Tibial nerve (tissue), 4 donors: ENCODE data around the gene C17orf67.

Experiments used
- EP300 ChIP-seq, 2 donors: sonication (generic); formaldehyde crosslinking; IDR thresholded peaks; one replicate each; pipeline ENCODE4 v1.6.1; 2017; ENCODE audit warnings: antibody characterized with exemption in 2 of 2, mild to moderate bottlenecking in 1 of 2
- TF ChIP-seq, protein P1 (sequence below), 5 experiments: fragments of 200-600 bp in 3 of 5; fragments of 450-650 bp in 2 of 5; sonication (generic) in 3 of 5; IDR thresholded peaks; one replicate each; pipeline ENCODE4 v1.5.1; 2016 to 2019; ENCODE audit warnings: antibody characterized with exemption in 5 of 5, mild to moderate bottlenecking in 3 of 5, moderate library complexity in 2 of 5

DNA sequence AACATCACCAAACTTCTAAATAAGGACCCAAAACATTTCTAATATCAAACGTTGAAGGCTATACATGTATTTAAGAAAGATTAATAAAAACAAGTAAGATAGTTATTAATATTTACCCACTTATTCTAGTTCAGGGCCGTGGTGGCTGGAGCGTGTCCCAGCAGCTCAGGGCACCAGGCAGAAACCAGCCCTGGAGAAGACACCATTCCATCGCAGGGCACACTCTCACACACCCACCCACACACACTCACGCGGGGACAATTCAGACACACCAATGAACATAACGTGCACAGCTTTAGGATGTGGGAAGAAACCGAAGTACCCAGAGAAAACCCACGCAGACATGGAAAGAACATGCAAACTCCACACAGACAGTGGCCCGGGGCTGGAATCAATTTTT, 13.5 kb downstream of the C17orf67 start:
- TF ChIP-seq, protein P1, sequence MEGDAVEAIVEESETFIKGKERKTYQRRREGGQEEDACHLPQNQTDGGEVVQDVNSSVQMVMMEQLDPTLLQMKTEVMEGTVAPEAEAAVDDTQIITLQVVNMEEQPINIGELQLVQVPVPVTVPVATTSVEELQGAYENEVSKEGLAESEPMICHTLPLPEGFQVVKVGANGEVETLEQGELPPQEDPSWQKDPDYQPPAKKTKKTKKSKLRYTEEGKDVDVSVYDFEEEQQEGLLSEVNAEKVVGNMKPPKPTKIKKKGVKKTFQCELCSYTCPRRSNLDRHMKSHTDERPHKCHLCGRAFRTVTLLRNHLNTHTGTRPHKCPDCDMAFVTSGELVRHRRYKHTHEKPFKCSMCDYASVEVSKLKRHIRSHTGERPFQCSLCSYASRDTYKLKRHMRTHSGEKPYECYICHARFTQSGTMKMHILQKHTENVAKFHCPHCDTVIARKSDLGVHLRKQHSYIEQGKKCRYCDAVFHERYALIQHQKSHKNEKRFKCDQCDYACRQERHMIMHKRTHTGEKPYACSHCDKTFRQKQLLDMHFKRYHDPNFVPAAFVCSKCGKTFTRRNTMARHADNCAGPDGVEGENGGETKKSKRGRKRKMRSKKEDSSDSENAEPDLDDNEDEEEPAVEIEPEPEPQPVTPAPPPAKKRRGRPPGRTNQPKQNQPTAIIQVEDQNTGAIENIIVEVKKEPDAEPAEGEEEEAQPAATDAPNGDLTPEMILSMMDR (IDR thresholded peaks at IDR 0.05), result no peak
- TF ChIP-seq EP300 (IDR thresholded peaks at IDR 0.05), result no peak
